G401.6 (cell line): ENCODE data around the gene HOXA13.
A peak's percentile ranks its signal among the peaks of the same experiment; 100 is the strongest.

ENCODE experiments used
- FAIRE-seq: peaks from 2 replicates; lab custom pipeline; 2012; peaks lifted over from hg19 to GRCh38; lab: Jason Lieb, UNC

HOXA13 gene

DNA sequence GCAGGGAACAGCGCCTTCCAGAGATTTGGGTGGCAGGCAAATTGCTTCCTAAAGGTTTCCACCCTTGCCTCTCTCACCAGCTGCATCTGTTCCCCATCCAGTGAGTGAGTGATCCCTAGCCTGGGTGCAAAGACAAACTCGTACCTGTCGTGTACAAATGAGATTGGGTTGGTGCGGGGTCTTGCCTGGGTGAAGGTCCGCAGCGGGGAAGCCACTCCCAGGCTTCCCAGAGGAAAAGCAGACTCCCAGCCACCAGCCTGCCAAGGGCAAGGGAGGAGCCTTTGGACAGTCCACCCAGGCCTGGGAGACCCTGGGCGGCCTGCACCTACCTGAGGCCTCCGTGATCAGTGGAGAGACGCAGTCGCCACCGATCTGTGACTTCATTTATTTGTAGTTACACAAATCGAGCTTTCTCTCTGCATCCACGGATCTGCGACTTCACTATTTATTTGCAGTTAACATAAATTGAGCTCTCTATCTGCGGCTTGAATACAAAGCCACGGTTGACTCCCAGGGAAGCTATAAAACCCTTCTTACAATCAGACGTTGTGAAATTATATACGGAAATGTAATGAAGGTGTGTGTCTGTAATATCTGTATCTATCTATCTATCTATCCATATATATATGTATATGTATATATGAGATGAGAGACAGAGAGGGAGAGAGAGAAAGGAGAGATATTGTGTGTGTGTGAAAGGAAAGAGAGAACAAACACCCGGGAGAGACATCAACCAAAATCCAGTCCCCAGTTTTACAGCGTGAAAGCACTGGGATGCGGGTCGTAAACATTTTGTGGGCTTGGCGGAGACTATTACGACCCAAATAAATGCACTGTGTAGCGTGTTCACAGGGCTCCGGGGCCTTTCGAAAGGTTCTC lies 40.4 kb downstream of the HOXA13 start:
- FAIRE-seq: peak; percentile 36

DNA sequence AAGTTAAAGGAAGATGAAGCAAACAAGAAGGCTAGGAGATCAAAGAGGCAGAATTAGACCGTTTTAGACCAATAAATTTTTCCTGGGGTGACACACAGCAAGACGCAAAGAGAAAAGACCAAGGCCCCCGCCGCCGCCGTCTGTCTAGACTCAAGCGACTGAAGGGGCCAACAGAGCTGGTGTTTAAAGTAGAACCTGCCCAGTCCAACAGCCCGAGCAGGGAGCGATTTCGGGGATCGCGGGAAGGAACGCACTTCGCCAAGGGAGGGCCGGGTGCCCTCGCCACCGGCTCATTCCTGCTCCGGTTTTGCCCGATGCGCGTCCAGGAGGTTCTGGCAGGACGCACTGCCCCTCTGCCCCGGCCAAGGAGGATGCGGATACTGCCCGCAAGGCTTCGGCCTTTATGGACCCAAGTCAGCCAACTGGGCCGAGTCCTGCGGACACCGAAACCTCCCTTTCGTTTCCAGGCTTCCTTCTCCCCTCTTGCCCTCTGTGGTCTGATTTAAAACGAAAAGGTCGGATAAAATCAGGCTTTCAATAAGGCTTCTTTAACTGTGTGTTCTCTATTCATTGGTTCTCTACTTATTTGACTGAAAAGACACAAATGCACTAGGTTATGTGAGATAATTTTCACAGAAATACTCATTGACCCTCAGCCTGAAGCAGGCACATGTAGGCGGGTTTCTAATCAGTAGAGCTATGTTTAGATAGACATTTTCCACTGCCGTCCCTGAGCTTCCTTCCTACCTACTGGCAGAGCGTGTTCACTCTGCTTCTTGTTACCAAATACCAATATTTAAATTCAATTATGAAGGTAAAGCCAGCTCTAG lies 41.2 kb downstream of the HOXA13 start:
- FAIRE-seq: no peak

DNA sequence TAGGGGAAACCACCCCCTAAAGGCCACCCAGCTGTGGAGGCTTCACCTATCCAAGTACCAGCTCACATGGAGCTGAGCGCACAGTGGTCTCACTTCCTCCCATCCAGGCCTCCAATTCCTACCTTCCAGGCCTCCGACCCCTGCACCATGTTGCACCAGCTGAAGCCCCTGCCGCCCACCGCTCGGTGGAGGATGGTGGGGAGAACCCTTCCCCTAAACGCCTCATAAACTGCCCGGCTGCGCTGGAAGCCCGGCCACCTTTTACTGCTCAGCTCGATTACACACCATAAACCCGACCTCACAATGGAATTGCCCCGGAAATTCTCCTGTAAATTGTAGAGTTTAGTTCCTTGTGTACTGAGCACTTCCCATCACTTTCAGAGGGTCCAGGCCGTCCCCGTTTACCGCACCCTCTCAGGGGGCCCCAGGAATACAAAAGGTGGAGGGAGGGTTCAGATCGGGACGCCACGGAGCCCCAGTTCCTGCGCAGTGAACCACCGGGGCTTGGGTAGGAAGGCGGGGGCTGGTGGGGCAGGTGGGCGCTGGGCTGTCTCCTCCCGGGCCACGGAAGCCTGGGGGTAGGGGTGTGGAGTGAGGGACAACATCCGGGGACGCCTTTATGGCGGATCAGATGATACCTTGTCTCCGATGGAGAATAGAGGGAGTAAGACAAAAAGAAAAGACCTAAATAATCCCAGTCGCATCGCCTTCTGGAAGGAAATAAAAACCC lies 42.0 kb downstream of the HOXA13 start:
- no peak for FAIRE-seq

DNA sequence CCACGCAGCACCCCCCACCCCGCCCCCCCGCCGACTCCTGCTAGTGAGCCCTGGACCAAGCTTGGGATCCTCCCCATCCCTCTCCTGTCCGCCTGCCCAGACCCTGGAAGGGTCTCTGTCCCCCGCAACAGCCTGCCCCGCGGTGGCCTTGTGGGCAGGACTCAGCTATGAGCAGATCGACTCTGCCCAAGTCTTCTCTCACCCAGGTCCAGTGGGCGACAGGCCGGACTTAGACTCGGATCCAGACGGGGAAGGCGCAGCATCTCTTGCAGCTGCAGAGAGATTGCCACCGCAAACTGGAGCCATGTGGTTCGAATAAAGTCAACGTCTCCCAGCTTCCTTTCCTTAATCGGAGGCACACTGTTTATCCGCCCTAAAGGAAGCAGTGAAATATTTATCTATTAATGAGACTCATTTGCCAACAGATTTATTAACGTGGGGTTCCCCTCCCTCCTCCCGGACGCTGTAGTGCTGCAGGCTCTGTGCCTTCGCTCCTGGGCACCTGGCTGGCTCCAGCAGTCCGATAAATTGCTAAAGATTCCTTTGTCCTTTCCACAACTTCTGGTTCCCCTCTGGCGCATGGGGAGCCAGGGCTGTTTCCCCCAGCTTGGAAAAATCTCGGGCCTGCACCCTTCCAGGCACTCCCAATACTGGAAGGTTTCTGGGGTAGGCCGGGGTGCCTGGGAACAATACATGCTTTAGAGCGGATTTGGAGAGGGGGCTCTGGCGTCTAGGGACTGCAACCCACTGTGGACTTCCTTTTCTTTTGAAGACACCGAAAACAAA lies 42.8 kb downstream of the HOXA13 start:
- no peak for FAIRE-seq

- peak; percentile 92 for FAIRE-seq
Measured at GRCh38 chr7:27156508-27156898, 43.4 kb downstream of the HOXA13 start, which contains the start of gene HOXA7. Gene HOXA7, minus strand, starts transcription at chr7:27156675. Its CDS starts 130 bp downstream, at chr7:27156545.

DNA sequence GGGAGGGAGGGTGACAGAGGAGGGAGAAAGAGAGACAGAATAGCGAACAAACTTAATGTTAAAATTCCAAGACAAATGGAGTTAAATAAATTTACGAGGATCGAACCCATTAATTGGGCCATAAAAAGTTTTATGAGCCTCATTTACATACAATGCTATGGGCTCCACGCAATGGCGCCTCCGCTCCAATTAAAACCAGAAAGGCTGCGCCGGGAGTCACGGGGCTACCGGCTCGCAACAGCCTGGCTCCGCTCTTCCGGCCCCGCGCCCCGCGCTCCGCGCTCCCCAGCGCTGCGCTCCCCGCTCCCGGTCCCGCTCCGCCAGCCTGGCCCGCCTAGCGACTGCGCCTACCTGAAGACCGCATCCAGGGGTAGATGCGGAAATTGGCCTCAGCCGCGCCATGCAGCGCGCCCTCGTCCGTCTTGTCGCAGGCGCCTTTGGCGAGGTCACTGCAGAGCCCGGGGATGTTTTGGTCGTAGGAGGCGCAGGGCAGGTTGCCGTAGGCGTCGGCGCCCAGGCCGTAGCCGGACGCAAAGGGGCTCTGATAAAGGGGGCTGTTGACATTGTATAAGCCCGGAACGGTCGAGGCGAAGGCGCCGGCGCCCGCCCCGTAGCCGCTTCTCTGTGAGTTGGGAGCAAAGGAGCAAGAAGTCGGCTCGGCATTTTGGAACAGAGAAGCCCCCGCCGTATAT lies 43.9 kb downstream of the HOXA13 start:
- peak; percentile 88 for FAIRE-seq

GRCh38 chr7:27154901-27155815 lies 44.7 kb downstream of the HOXA13 start:
- peak; percentile 27 for FAIRE-seq

- no peak for FAIRE-seq
Measured at GRCh38 chr7:27154369-27154768, 45.5 kb downstream of the HOXA13 start.

- FAIRE-seq: no peak
Measured at GRCh38 chr7:27153526-27153925, 46.4 kb downstream of the HOXA13 start.

DNA sequence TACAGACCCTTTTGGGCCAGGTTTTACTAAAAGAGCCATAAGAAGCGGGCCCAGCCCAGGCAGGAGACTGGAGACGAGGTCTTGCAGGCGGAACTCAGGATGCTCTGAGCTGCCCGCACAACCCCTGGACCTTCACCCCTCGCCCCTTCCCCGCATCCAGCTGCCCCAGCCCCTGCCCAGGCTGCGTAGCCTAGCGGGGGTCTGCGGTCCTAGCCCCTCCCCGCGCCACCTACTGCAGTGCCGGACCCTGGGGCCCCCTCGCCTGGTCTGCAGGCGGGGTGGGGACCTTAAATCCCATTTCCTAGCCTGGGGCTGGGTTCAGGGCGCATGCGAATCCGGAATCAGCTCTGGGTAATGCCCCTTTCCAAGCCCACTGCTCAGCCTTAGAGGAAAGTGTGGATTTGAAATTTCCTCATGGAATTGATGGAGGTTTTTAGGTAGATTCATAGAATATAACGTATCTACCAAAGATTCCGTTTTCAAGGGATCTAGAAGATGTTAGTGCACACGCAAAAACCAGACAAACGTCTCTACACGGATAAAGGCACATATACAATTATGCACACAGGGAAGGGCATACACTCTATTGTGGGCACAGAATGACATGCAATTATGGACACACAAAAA lies 47.0 kb downstream of the HOXA13 start:
- FAIRE-seq: peak; percentile 49

DNA sequence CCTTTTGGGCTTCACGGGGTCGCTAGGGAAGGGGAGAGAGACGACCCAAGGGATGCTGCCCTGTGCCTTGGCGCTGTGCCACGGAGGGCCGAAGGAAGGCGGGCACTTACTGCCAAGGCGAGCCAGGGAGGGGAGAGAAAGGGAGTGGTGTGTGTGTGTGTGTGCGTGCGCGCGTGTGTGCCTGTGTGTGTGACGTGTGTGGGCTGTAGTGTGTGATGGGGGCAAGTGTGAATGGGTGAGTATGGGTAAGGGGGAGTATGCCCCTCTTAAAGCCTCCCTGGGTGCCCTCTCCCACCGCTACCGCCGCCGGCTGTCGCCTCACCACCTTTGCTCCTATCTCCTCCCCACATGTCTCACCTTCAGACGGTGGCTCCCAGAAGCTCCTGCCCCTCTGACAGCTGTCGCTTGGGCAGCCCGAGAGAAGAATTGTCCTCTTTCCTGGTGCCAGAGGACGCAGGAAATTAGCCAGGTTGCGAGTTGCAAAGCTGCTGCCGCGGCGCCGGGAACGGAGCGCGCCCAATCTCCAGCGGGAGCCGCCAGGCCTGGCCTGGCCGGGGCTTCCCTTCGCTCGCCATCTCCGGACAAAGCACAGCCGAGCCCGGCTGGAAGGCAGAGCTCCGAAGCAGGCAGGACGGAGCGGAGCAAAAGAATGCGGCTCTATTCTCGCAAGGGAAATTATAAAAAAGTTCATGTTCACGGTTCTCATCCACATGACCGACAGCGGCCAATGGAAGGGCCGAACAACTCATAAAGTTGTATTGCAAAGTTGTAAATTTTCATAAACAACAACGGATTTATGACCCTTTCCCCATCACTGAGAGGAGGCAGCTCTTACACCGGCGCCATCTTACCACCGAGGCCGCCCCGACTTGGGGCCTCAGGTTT lies 47.7 kb downstream of the HOXA13 start, which contains the start of gene HOXA3:
Gene HOXA3 (minus strand): TSS at position 653 of the 885 bp plus-strand sequence. CDS start 41,943 bp downstream, outside the sequence.
- peak; percentile 98 for FAIRE-seq

- no peak for FAIRE-seq
Measured at GRCh38 chr7:27151341-27151930, 48.5 kb downstream of the HOXA13 start.

- FAIRE-seq: peak; percentile 80
Measured at GRCh38 chr7:27150568-27151340, 49.1 kb downstream of the HOXA13 start.

- no peak for FAIRE-seq
Measured at GRCh38 chr7:27149842-27150567, 49.9 kb downstream of the HOXA13 start.

DNA sequence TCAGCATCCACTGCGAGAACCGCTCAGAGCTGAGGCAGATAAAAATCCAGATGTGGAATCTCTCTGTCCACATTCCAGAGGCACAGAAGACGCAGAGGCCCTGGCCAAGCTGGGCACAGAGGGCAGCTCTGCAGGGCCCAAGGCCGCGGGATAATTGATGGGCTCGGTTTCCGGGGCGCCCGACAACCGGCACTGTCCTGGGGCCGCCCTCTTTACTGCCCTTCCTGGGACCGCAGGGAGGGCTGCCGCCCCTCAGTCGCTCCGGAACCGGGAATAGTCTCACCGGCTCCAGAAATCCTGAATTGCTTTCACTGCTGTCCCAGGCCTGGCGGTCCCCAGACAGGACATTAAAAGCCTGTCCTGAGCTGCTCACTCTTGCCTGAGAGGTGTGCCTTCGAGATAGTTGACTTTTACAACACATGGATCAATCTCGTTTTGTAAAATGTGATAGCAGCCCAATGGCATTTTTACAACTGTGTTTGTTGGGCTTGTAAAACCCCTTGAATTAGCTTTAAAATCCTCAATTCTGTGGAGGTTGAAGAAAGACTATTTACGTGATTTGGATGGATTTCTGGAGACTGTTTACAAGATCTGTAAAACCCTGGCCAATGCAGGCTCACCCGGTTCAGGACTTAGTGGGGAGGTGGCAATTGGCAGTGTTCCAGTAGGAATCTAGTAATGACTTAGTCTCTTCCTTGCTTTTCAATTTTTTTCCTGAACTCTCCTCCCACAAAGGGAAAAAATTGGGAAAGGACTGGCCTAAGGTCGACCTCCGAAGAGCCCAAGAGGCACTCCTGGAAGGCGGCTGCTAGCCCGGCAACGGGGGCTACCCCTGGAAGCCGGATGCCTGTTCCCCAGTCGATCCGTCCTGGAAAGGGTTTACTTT lies 50.9 kb downstream of the HOXA13 start:
- FAIRE-seq: peak; percentile 71
